SK-N-SH treated with all-trans-retinoic acid at 6 μM for 48 hours (cell line): ENCODE results near the gene CRADD.

Experiments used
- RARB ChIP-seq: fragments of 250-450 bp; sonication (Bioruptor Pico); IDR thresholded peaks from 2 replicates; pipeline ENCODE4 v1.8.0; 2021; ENCODE audit warnings: mild to moderate bottlenecking, moderate library complexity
- ZFP30 ChIP-seq: fragments of 450-650 bp; formaldehyde crosslinking; IDR thresholded peaks from 2 replicates; pipeline ENCODE4 v1.5.0; 2022; ENCODE audit warnings: mild to moderate bottlenecking, moderate library complexity
- TF ChIP-seq, protein P1 (sequence below): fragments of 250-450 bp; sonication (Bioruptor Pico); IDR thresholded peaks from 2 replicates; pipeline ENCODE4 v1.5.0; 2020; ENCODE audit warnings: mild to moderate bottlenecking, moderate library complexity

- TF ChIP-seq, protein P1, sequence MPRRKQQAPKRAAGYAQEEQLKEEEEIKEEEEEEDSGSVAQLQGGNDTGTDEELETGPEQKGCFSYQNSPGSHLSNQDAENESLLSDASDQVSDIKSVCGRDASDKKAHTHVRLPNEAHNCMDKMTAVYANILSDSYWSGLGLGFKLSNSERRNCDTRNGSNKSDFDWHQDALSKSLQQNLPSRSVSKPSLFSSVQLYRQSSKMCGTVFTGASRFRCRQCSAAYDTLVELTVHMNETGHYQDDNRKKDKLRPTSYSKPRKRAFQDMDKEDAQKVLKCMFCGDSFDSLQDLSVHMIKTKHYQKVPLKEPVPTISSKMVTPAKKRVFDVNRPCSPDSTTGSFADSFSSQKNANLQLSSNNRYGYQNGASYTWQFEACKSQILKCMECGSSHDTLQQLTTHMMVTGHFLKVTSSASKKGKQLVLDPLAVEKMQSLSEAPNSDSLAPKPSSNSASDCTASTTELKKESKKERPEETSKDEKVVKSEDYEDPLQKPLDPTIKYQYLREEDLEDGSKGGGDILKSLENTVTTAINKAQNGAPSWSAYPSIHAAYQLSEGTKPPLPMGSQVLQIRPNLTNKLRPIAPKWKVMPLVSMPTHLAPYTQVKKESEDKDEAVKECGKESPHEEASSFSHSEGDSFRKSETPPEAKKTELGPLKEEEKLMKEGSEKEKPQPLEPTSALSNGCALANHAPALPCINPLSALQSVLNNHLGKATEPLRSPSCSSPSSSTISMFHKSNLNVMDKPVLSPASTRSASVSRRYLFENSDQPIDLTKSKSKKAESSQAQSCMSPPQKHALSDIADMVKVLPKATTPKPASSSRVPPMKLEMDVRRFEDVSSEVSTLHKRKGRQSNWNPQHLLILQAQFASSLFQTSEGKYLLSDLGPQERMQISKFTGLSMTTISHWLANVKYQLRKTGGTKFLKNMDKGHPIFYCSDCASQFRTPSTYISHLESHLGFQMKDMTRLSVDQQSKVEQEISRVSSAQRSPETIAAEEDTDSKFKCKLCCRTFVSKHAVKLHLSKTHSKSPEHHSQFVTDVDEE (CRISPR knock-in tag), result no peak
- no peak for TF ChIP-seq RARB
- TF ChIP-seq ZFP30 (CRISPR knock-in tag), result no peak
Observed at GRCh38 chr12:93877446-93877845, 200.3 kb downstream of the CRADD start.
